HUES48 (cell line): Measurements from ENCODE around the gene CNTNAP2.
A peak's percentile ranks its signal among the peaks of the same experiment; 100 is the strongest.

ENCODE experiments used
- H3K27ac ChIP-seq: one replicate; pipeline ENCODE4 v1.7.0; 2013; ENCODE audit warnings: low read depth, low read length, inconsistent platforms
- H3K27me3 ChIP-seq: 2 replicates; pipeline ENCODE4 v1.6.1; 2013; ENCODE audit warnings: mild to moderate bottlenecking, low read length; ENCODE audit not compliant: control insufficient read depth, insufficient read depth
- H3K36me3 ChIP-seq: 2 replicates; pipeline ENCODE4 v1.6.1; 2013; ENCODE audit warnings: low read length; ENCODE audit not compliant: control insufficient read depth, insufficient read depth
- H3K4me1 ChIP-seq: 2 replicates; pipeline ENCODE4 v1.6.1; 2013; ENCODE audit warnings: mild to moderate bottlenecking, low read length; ENCODE audit not compliant: control insufficient read depth, insufficient read depth
- H3K4me3 ChIP-seq: 2 replicates; pipeline ENCODE4 v1.5.1; 2013; ENCODE audit warnings: mild to moderate bottlenecking, low read depth, low read length
- H3K9ac ChIP-seq: 2 replicates; pipeline ENCODE4 v1.6.1; 2013; ENCODE audit warnings: mild to moderate bottlenecking, low read depth, low read length, moderate library complexity
- H3K9me3 ChIP-seq: 2 replicates; pipeline ENCODE4 v1.6.1; 2013; ENCODE audit warnings: low read length; ENCODE audit not compliant: control insufficient read depth, insufficient read depth

CNTNAP2 gene

GRCh38 chr7:146366938-146367337, 250.3 kb downstream of the CNTNAP2 start:
- Histone ChIP-seq H3K36me3 (no peaks in the 10 kb centered on the region), H3K4me1 (no peaks in the 10 kb centered on the region), H3K9ac (no peak overlapping the region), H3K27ac (no peak overlapping the region), H3K4me3 (no peak overlapping the region), H3K27me3 (no peaks in the 10 kb centered on the region), H3K9me3 (no peaks in the 10 kb centered on the region)

- Histone ChIP-seq H3K36me3 (no peaks in the 10 kb centered on the region), H3K9me3 (no peaks in the 10 kb centered on the region), H3K27ac (no peak overlapping the region), H3K4me3 (no peak overlapping the region), H3K27me3 (no peaks in the 10 kb centered on the region), H3K4me1 (no peaks in the 10 kb centered on the region), H3K9ac (no peak overlapping the region)
Observed at GRCh38 chr7:146370171-146370570, 253.6 kb downstream of the CNTNAP2 start.

DNA sequence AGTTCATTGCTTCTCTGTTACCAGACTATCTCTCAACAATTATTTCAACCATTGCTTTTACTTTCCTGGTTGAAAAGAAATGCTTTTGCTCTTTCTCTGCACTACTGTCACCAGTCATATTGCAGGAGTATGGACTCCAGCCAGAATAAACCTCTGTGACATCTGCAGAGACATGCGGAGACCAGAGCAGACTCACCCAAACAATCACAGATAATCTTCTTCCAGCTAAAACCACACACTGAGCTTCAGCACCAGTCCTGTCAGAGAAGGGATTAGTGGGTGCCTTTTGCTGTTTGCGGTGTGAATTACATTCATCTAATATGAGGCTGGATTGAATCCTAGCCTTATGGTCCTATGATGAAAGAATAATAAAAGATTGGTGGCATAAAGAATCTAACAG, 258.6 kb downstream of the CNTNAP2 start:
- Histone ChIP-seq H3K9ac (no peak overlapping the region), H3K36me3 (no peaks in the 10 kb centered on the region), H3K4me1 (no peaks in the 10 kb centered on the region), H3K4me3 (no peak overlapping the region), H3K9me3 (no peaks in the 10 kb centered on the region), H3K27ac (no peak overlapping the region), H3K27me3 (no peaks in the 10 kb centered on the region)

DNA sequence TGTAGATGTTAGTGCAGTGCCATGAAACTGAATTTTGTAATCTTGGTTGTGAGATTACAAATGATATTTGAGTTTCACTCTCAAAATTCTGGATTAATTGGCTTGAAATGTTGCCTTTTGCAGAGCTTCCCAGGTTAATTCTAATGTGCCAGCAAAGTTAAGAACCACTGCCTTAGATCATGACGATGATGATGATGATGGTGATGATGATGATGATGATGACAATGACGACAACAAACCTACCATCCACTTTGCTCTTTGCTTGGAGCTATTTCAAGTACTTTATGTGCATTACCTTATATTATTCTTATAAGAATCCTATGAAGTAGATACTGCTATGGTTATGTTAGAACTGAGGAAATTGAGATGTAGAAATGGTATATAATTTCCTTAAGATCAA, 261.6 kb downstream of the CNTNAP2 start:
- Histone ChIP-seq H3K9me3 (no peaks in the 10 kb centered on the region), H3K9ac (no peak overlapping the region), H3K4me3 (no peak overlapping the region), H3K27me3 (no peaks in the 10 kb centered on the region), H3K27ac (no peak overlapping the region), H3K4me1 (no peaks in the 10 kb centered on the region), H3K36me3 (no peaks in the 10 kb centered on the region)

DNA sequence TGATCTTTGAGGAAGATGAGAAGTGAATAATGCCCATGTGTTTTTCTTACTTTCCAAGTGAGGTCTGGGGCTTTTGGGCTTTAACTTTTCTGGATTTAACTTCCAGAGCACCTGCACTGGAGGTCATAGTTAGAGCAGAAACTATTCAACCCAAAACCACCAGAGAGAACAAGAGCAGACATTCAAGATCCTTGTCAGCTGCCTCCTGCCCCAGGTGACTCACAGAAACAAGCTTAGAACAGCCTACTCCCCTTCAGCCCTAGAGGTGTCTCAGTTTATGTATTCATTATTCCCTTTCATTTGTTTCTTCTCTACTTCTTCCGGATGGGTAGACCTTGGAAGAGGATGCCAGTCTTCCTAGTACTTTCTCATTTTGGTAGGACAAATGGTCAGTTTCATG, 270.5 kb downstream of the CNTNAP2 start:
- Histone ChIP-seq H3K27ac (no peak overlapping the region), H3K27me3 (no peaks in the 10 kb centered on the region), H3K36me3 (no peaks in the 10 kb centered on the region), H3K9ac (no peak overlapping the region), H3K4me1 (no peaks in the 10 kb centered on the region), H3K4me3 (no peak overlapping the region), H3K9me3 (no peaks in the 10 kb centered on the region)

DNA sequence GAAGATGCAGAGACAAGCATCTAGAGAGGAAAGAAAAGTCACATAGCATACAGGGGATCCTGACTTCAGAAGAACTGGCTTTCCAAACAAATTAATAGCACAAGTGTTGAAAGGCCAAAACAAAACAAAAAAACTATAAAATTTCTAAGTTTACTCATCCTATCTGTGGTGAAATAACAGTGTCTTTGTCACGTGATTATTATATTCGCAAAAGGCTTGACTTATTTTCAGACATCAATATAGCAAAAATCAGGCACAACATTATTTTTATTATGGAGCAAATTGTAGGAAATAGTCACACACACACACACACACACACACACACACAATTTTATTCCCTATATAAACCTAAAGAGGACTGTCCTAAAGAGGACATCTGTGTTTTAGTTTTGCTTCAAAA, 272.3 kb downstream of the CNTNAP2 start:
- no peak overlapping the region for H3K4me3 ChIP-seq
- H3K27me3 ChIP-seq = no peaks in the 10 kb centered on the region
- H3K36me3 ChIP-seq = no peaks in the 10 kb centered on the region
- H3K9me3 ChIP-seq = no peaks in the 10 kb centered on the region
- no peak overlapping the region for H3K9ac ChIP-seq
- H3K27ac ChIP-seq = no peak overlapping the region
- H3K4me1 ChIP-seq = no peaks in the 10 kb centered on the region

GRCh38 chr7:146393346-146393745, 276.7 kb downstream of the CNTNAP2 start:
- no peak overlapping the region for H3K4me3 ChIP-seq
- no peaks in the 10 kb centered on the region for H3K36me3 ChIP-seq
- H3K9me3 ChIP-seq = no peaks in the 10 kb centered on the region
- H3K27me3 ChIP-seq = no peaks in the 10 kb centered on the region
- H3K9ac ChIP-seq = no peak overlapping the region
- no peak overlapping the region for H3K27ac ChIP-seq
- H3K4me1 ChIP-seq = no peaks in the 10 kb centered on the region

DNA sequence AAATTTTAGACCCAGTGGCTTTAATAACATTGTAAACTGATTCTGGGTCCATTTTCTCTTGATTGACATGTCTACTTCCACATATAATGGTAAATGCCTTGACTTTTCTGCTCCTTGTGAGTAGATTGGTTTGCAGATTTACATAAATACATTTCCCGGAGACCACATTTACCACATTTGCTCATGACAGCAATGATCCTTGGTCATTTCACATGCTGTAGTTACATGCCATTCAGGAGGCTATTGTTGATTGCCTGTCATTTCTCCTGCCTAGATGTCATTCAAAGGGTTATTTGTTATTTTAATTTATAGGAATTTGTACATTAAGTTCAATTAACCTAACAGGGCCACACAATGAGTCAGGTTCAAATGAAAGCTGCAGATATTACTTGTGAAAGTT, 280.5 kb downstream of the CNTNAP2 start:
- Histone ChIP-seq H3K4me3 (no peak overlapping the region), H3K27ac (no peak overlapping the region), H3K9ac (no peak overlapping the region), H3K27me3 (no peaks in the 10 kb centered on the region), H3K4me1 (no peaks in the 10 kb centered on the region), H3K9me3 (no peaks in the 10 kb centered on the region), H3K36me3 (no peaks in the 10 kb centered on the region)

DNA sequence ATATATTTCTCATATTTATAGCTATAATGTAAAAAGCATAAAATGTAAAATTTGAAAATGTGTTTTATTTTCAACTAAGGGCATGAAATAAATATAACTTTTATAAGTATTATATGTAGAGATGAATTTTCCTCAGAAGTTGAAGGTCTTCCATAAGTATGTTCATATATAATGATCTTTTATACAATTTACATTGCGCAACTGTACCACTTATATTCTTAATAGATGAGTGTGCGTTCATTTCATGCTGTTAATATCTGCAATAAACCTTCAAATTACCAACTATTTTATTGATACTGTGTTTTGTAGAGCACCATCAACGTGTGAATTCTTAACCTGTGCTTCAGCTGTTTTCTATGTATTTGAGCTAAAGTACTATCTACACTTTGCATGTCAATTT, 285.3 kb downstream of the CNTNAP2 start:
- no peaks in the 10 kb centered on the region for H3K27me3 ChIP-seq
- no peak overlapping the region for H3K9ac ChIP-seq
- H3K4me1 ChIP-seq = no peaks in the 10 kb centered on the region

DNA sequence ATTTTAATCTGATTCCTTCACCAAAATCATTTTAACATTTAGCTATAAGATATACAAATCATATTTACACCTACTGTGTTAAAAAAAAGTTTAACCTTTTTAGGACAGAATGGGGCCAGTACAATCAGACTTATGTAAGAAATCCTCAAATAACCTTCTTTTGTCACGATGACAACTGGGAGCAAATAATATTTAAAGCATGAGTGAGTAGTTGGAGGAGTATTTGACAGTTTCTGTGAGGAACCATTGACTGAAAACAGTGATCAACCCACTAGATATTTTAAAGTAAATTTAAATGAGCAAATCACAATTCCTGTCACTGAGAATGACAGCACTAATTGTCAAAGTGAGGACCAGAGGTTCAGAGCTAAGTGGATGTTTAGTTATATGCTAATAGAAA, 289.1 kb downstream of the CNTNAP2 start:
- Histone ChIP-seq H3K4me3 (no peak overlapping the region), H3K4me1 (no peaks in the 10 kb centered on the region), H3K9ac (no peak overlapping the region), H3K27me3 (no peaks in the 10 kb centered on the region), H3K36me3 (no peaks in the 10 kb centered on the region), H3K27ac (no peak overlapping the region), H3K9me3 (no peaks in the 10 kb centered on the region)

More for the DNA sequence above, 285.3 kb downstream of the CNTNAP2 start:
- Histone ChIP-seq H3K36me3 (no peaks in the 10 kb centered on the region), H3K4me3 (no peak overlapping the region), H3K9me3 (no peaks in the 10 kb centered on the region), H3K27ac (no peak overlapping the region)

DNA sequence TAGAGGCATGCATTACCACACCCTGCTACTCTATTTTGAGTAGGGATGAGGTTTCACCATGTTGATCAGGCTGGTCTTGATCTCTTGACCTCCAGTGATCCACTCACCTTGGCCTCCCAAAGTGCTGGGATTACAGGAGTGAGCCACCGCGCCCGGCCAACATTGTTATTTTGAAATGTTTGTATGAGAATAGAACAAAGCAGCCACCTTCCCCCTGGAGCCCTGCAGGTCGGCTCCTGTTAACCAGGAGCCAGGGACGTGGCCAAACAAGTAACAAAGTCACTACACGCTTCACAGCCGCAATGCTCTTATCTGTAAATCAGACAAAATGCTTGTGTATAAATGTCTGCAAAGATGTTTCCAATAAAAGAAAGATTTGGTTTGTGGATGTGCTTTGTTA, 295.4 kb downstream of the CNTNAP2 start:
- Histone ChIP-seq H3K9me3 (no peaks in the 10 kb centered on the region), H3K9ac (no peak overlapping the region), H3K4me3 (no peak overlapping the region), H3K27me3 (no peaks in the 10 kb centered on the region), H3K36me3 (no peaks in the 10 kb centered on the region), H3K4me1 (peaks cover 34% of the 10 kb centered on the region), H3K27ac (peak overlapping the region; percentile 3)

GRCh38 chr7:146412781-146413180, 296.2 kb downstream of the CNTNAP2 start:
- Histone ChIP-seq H3K4me1 (peaks cover 37% of the 10 kb centered on the region), H3K9me3 (no peaks in the 10 kb centered on the region), H3K27ac (no peak overlapping the region), H3K36me3 (no peaks in the 10 kb centered on the region), H3K27me3 (no peaks in the 10 kb centered on the region), H3K9ac (no peak overlapping the region), H3K4me3 (no peak overlapping the region)
